Adrenal gland (tissue), 5 donors: Measurements from ENCODE around the gene RAB9B.

ENCODE experiments used
- CTCF ChIP-seq, 6 experiments: fragments of 450-650 bp in 4 of 6; fragments of 200-600 bp in 2 of 6; sonication (generic) in 1 of 6; IDR thresholded peaks; 1 replicate in 5 of 6; 2 replicates in 1 of 6; pipeline versions ENCODE4 v1.5.1 to v1.8.0; 2016 to 2021; ENCODE audit warnings: antibody characterized with exemption in 6 of 6, mild to moderate bottlenecking in 2 of 6, moderate library complexity in 1 of 6
- POLR2A ChIP-seq, 2 donors: fragments of 450-650 bp; IDR thresholded peaks; one replicate each; pipeline ENCODE4 v1.6.1; 2017; ENCODE audit warnings: antibody characterized with exemption in 2 of 2, mild to moderate bottlenecking in 2 of 2, moderate library complexity in 1 of 2
- donor health status: DM: no; HTN: no; CAD: no.

GRCh38 chrX:103800318-103800717, 31.7 kb downstream of the RAB9B start:
- TF ChIP-seq CTCF (IDR thresholded peaks at IDR 0.05) (no peak), POLR2A (IDR thresholded peaks at IDR 0.05) (no peak)
